ENCODE data around the gene ZNF605. TPM values are rescaled to one million over a fixed set of nuclear protein-coding genes. Genes with fewer than 3 reads are reported as not detected.

ZNF605 gene
- total and polyA plus RNA-seq, 9 of the 15 experiments (the other 6 are each of a cell fraction or from before 2014, with no cell fraction given), result 0.45 to 1.1 (median 0.68) TPM

- TF ChIP-seq MBD2 (IDR thresholded peaks at IDR 0.05; ENCODE audit: borderline replicate concordance, low read depth) (peak; percentile 89), PCBP2 (IDR thresholded peaks at IDR 0.05; ENCODE audit: low read depth, low read length, poor library complexity, severe bottlenecking) (no peak), ZNF23 (CRISPR knock-in tag; IDR thresholded peaks at IDR 0.05) (no peak), CREM (IDR thresholded peaks at IDR 0.05; ENCODE audit: low read depth) (peak; percentile 100), ARNT (IDR thresholded peaks at IDR 0.05) (no peak), ZNF408 (CRISPR knock-in tag; IDR thresholded peaks at IDR 0.05; ENCODE audit: low read depth) (no peak), ZNF79 (CRISPR knock-in tag; IDR thresholded peaks at IDR 0.05; ENCODE audit: low read depth) (no peak), ZNF431 (CRISPR knock-in tag; IDR thresholded peaks at IDR 0.05) (no peak), GTF2E2 (tag; IDR thresholded peaks at IDR 0.05) (no peak), RBM15 (IDR thresholded peaks at IDR 0.05; ENCODE audit: insufficient read depth, low read length) (no peak), STAT5A (IDR thresholded peaks at IDR 0.05; ENCODE audit: borderline replicate concordance, low read length) (no peak), CHD7 (IDR thresholded peaks at IDR 0.05; ENCODE audit: low read depth, low read length) (no peak), HNRNPH1 (optimal IDR thresholded peaks at IDR 0.05; ENCODE audit: low read depth, low read length) (no peak), MXI1 (IDR thresholded peaks at IDR 0.05; ENCODE audit: low read depth, low read length) (peak; percentile 70; the same call in 1 of the 2 replicates), CREBBP (IDR thresholded peaks at IDR 0.05; ENCODE audit: low read depth, low read length) (no peak), PTRF (tag; IDR thresholded peaks at IDR 0.05) (no peak)
- TF ChIP-seq, protein P1, sequence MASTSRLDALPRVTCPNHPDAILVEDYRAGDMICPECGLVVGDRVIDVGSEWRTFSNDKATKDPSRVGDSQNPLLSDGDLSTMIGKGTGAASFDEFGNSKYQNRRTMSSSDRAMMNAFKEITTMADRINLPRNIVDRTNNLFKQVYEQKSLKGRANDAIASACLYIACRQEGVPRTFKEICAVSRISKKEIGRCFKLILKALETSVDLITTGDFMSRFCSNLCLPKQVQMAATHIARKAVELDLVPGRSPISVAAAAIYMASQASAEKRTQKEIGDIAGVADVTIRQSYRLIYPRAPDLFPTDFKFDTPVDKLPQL (IDR thresholded peaks at IDR 0.05; ENCODE audit: extremely low read depth, insufficient read length), result no peak
Observed at GRCh38 chr12:132986001-132986884, 30.1 kb upstream of the ZNF605 start, which contains the start of gene ZNF26 (continued).
